Stomach (tissue), 9 donors: ENCODE measurements around the gene ORC3. TPM values are rescaled to one million over a fixed set of nuclear protein-coding genes. Genes with fewer than 3 reads are reported as not detected.
A peak's percentile ranks its signal among the peaks of the same experiment; 100 is the strongest.

Source experiments
- DNase-seq, 2 donors: peaks; one replicate each; pipeline versions ENCODE4 v3.0.0 to v3.0.0-alpha.2; 2013 to 2019
- H3K27ac ChIP-seq, 5 donors: fragments of 200-600 bp in 4 of 5; sonication (generic) in 4 of 5; one replicate each; pipeline ENCODE4 v1.5.1; 2013 to 2019; ENCODE audit warnings: mild to moderate bottlenecking in 1 of 5, moderate library complexity in 1 of 5
- H3K27me3 ChIP-seq, 3 donors: fragments of 200-600 bp; sonication (generic); one replicate each; pipeline ENCODE4 v1.5.1; 2017 to 2019; ENCODE audit warnings: mixed run types in 1 of 3
- H3K36me3 ChIP-seq, 4 donors: fragments of 200-600 bp; sonication (generic); 1 replicate in 3 of 4; 2 replicates in 1 of 4; pipeline ENCODE4 v1.5.1; 2016 to 2019
- H3K4me1 ChIP-seq, 4 donors: fragments of 200-600 bp; sonication (generic); one replicate each; pipeline ENCODE4 v1.5.1; 2016 to 2019
- H3K4me3 ChIP-seq, 4 donors: fragments of 200-600 bp; sonication (generic) in 3 of 4; one replicate each; pipeline ENCODE4 v1.5.1; 2016 to 2019; ENCODE audit warnings: mild to moderate bottlenecking in 1 of 4
- H3K9me3 ChIP-seq, 4 donors: fragments of 200-600 bp; sonication (generic); one replicate each; pipeline ENCODE4 v1.5.1; 2016 to 2019
- EP300 ChIP-seq: sonication (generic); formaldehyde crosslinking; IDR thresholded peaks from one replicate; pipeline ENCODE4 v1.6.1; 2017; ENCODE audit warnings: antibody characterized with exemption
- POLR2A ChIP-seq, 4 donors: fragments of 450-650 bp; IDR thresholded peaks; one replicate each; pipeline ENCODE4 v1.6.1; 2016; ENCODE audit warnings: antibody characterized with exemption in 4 of 4, control low read depth in 2 of 4, mild to moderate bottlenecking in 1 of 4, moderate library complexity in 1 of 4
- POLR2AphosphoS5 ChIP-seq, 3 donors: sonication (generic); formaldehyde crosslinking; IDR thresholded peaks; one replicate each; pipeline ENCODE4 v1.6.1; 2016; ENCODE audit warnings: antibody characterized with exemption in 3 of 3
- WGBS, 5 donors: extraction: QIAGEN DNeasy Blood & Tissue Kit in 3 of 5; methylation state at CpG; one replicate each; pipeline versions ENCODE4 v1.1.5 to v1.1.7; 2013 to 2018; 5-methylcytosine and 5-hydroxymethylcytosine counted together
- intact Hi-C: fragments of 100-400 bp; cut with DNase I; formaldehyde crosslinking; loops from one replicate; pipeline ENCODE4 v1.15.1; 2023; ENCODE audit warnings: low total_unique reads
- polyA plus RNA-seq, 3 donors: library from polyadenylated mRNA; stranded (reverse); fragments of 200-250 nt; gene quantifications; one replicate each; pipeline ENCODE4 v1.2.3, GENCODE V29; 2013
- total RNA-seq, 5 donors: library from RNA; depleted of rRNA; stranded (reverse); fragments of >200 nt; gene quantifications; one replicate each; pipeline versions ENCODE4 v1.1.0 to v1.2.3, GENCODE V29; 2014 to 2016
- TF ChIP-seq, protein P1 (sequence below), 7 experiments: fragments of 450-650 bp in 4 of 7; fragments of 200-600 bp in 3 of 7; sonication (generic) in 3 of 7; IDR thresholded peaks; one replicate each; pipeline ENCODE4 v1.5.1; 2016 to 2019; ENCODE audit warnings: antibody characterized with exemption in 7 of 7, control low read depth in 2 of 7, mild to moderate bottlenecking in 1 of 7
- donor health status: healthy with polysubstance abuse.
- donor health status: Bipolar disorder and iron deficiency.
- donor health status: healthy.

Gene ORC3
- total and polyA plus RNA-seq, 8 donors = 5.8 to 33.8 (median 11.0) TPM

DNA sequence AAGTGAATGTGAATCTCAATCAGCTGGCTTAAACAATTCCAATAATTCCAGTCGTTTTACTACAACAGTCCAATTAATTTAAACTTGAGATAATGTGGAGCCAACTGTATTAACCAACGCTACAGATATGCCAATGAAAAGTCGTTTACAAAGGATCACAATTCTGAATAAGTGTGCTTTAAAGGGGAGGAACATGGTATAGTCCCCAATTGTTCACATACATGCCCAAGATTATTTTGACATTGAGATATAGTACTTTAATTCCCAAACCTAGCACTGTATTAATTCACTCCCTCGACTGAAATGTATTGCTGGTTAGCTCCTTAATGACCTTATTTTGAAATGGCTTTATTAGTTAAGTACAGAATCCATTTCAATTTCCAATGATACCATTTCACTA is 109.6 kb downstream of the ORC3 start:
- H3K4me3 ChIP-seq = peak overlapping the region; percentile 81 to 92 (median 87)
- H3K27ac ChIP-seq = peak overlapping the region in 3 of 5 donors; percentile 97 to 99 (median 99)
- TF ChIP-seq POLR2A (IDR thresholded peaks at IDR 0.05) (no peak), EP300 (no peak), POLR2AphosphoS5 (IDR thresholded peaks at IDR 0.05) (no peak)
- TF ChIP-seq, protein P1, sequence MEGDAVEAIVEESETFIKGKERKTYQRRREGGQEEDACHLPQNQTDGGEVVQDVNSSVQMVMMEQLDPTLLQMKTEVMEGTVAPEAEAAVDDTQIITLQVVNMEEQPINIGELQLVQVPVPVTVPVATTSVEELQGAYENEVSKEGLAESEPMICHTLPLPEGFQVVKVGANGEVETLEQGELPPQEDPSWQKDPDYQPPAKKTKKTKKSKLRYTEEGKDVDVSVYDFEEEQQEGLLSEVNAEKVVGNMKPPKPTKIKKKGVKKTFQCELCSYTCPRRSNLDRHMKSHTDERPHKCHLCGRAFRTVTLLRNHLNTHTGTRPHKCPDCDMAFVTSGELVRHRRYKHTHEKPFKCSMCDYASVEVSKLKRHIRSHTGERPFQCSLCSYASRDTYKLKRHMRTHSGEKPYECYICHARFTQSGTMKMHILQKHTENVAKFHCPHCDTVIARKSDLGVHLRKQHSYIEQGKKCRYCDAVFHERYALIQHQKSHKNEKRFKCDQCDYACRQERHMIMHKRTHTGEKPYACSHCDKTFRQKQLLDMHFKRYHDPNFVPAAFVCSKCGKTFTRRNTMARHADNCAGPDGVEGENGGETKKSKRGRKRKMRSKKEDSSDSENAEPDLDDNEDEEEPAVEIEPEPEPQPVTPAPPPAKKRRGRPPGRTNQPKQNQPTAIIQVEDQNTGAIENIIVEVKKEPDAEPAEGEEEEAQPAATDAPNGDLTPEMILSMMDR (IDR thresholded peaks at IDR 0.05) = no peak
- peaks cover 32 to 66% (median 45%) of the 10 kb centered on the region in 4 donors for H3K4me1 ChIP-seq
- intact Hi-C loops = no loop called here
- no peaks in the 10 kb centered on the region for H3K27me3 ChIP-seq
- DNase-seq = no peak
- H3K36me3 ChIP-seq = no peaks in the 10 kb centered on the region
- no peaks in the 10 kb centered on the region for H3K9me3 ChIP-seq
- WGBS, 5 donors = 1 to 3% (median 2%) methylated on average over 4 of the region's 4 CpGs

DNA sequence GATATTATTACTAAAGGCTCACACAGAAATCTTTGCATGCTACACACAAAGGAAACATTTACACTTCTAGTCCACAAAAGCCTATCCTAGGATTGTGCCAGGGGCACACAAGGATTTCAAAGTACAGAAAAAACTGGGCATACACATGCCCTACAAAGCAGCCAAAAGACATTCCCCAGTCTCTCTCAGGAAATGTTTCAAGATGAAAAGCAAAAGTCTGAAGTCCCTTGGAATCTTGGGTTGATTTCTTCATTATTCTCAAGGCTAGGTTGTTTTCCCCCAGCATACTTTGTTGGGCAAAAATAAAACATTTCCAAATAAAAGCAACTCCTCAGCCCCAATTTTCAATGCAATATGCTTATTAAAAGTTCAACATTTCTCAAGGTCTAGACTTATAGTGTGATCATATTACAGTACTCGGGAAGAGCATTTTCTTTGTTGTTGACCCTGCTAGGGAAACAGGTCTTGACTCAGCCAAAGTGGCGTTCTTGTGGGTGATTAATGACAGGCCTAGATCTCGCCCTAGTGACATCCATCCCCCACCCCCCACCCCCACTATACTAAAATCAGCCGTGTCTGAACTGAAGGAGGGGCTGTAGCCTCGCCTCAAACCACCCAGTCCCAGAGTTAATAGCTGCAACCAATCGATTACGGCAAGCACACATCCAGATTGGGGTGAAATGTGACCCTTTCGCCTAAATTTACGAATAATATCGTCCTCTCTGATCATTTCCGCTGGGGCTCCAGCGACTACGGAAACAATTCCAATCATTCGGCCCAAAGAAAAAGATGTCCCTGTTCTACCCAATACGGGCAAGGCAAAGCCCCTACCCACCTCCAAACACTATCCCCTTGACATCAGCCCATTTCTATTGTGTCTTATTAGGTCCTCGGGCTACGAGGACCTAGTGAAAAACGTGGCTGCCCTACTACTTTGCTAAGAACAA is 110.7 kb downstream of the ORC3 start:
- no peaks in the 10 kb centered on the region for H3K27me3 ChIP-seq
- peak overlapping the region; percentile 95 to 99 (median 97) for H3K27ac ChIP-seq
- WGBS, 5 donors = 0 to 1% (median 1%) methylated on average over 18 of the region's 18 CpGs
- H3K36me3 ChIP-seq = no peaks in the 10 kb centered on the region
- intact Hi-C loops = no loop called here
- peak overlapping the region; percentile 81 to 92 (median 87) for H3K4me3 ChIP-seq
- no peaks in the 10 kb centered on the region for H3K9me3 ChIP-seq
- peaks cover 28 to 55% (median 38%) of the 10 kb centered on the region in 4 donors for H3K4me1 ChIP-seq
- TF ChIP-seq POLR2A (IDR thresholded peaks at IDR 0.05) (no peak), EP300 (no peak), POLR2AphosphoS5 (IDR thresholded peaks at IDR 0.05) (peak in 1 of 3 donors; percentile 16)
- TF ChIP-seq, protein P1 (IDR thresholded peaks at IDR 0.05) = no peak
- peak in 1 of 2 donors; percentile 87 for DNase-seq

DNA sequence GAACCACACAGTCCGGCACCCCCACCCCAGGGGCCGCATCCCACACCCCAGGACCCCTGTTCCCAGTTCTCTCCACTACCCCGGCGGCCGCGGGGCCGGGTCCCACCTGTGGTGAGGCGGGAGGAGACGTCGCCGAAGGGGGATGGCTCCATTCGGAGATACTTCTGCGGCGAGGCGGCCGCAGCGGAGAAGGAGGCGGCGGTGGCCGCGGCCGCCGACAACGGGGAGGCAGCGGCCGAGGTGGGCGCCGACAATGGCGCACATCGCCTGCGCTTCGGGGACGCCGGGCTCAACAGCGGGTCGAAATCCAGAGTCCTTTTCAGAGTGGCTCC is 111.4 kb downstream of the ORC3 start:
- Histone ChIP-seq H3K36me3 (no peaks in the 10 kb centered on the region), H3K4me1 (peaks cover 22 to 49% (median 32%) of the 10 kb centered on the region in 4 donors), H3K9me3 (no peaks in the 10 kb centered on the region), H3K27me3 (no peaks in the 10 kb centered on the region), H3K4me3 (peak overlapping the region; percentile 81 to 92 (median 87)), H3K27ac (peak overlapping the region; percentile 95 to 99 (median 97))
- DNase-seq = no peak
- TF ChIP-seq, protein P1 (IDR thresholded peaks at IDR 0.05) = no peak
- TF ChIP-seq POLR2AphosphoS5 (IDR thresholded peaks at IDR 0.05) = no peak
- no peak for TF ChIP-seq EP300
- TF ChIP-seq POLR2A (IDR thresholded peaks at IDR 0.05) = no peak
- intact Hi-C loops = no loop called here
- 0 to 1% (median 0%) methylated on average over 26 to 36 of the region's 36 CpGs for WGBS, 5 donors

DNA sequence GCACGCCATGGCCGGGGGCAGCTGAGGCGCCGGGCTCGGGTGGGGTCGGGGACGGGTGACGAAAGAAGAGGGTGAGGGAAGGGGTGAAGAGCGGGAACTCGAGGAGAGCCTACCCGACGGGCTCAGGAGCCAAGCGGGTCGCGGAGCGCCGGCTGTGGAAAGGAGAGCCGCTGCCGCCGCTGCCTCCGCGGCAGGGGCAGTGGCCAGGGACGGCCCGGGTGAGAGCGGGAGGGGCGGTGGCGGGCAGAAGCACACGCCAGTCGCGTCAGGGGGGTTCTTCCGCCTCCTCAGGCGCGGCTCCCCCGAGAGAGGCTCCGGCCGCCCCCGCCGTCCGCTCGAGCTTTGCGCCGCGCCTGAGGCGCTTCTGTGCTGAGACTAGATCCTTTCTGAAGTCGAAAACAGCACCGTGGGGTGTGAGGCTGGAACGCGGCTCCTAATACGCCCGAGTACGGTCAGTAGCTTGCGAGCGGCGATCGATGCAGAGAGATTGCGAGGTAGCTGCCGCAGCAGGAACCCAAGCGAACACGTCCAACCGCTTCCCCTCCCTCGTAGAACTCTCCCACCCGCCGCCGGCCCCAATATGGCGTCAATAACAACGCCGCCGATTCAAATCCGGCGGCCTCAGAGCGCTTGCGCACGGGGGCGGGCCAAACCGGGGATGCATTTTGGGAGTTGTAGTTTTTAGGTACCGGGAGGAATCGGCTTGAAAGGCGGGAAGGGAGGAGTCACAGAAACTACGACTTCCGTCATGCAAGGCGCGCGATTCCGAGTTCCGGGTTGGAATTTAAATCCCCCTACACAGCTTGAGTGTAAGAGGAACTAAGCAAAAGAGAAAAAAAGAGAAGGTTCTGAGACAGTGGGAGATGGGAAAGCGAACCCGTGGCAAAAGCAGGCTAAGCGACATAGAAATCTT is 112.0 kb downstream of the ORC3 start, which contains the start of gene AKIRIN2:
Gene AKIRIN2 (minus strand): TSS at position 558 of the 913 bp plus-strand sequence. CDS start 549 bp downstream, at position 9.
- peak; percentile 91 to 97 (median 95) for TF ChIP-seq POLR2AphosphoS5 (IDR thresholded peaks at IDR 0.05)
- TF ChIP-seq, protein P1 (IDR thresholded peaks at IDR 0.05) = no peak
- no peak for TF ChIP-seq EP300
- peak in 2 of 4 donors; percentile 82 to 95 for TF ChIP-seq POLR2A (IDR thresholded peaks at IDR 0.05)
- H3K9me3 ChIP-seq = no peaks in the 10 kb centered on the region
- intact Hi-C loops = no loop called here
- peak; percentile 97 to 99 for DNase-seq
- H3K27ac ChIP-seq = peak within 1 kb of the TSS; percentile 95 to 99 (median 97)
- WGBS, 5 donors = 0 to 1% (median 0%) methylated on average over 62 to 88 of the region's 88 CpGs
- H3K4me3 ChIP-seq = peak within 1 kb of the TSS; percentile 81 to 92 (median 87)
- H3K27me3 ChIP-seq = no peaks in the 10 kb centered on the region
- peaks cover 15 to 43% (median 27%) of the 10 kb centered on the region in 4 donors for H3K4me1 ChIP-seq
- no peaks in the 10 kb centered on the region for H3K36me3 ChIP-seq
